ENCODE measurements around the gene ZNF296. TPM values are rescaled to one million over a fixed set of nuclear protein-coding genes. Genes with fewer than 3 reads are reported as not detected.

The ZNF296 gene
- total RNA-seq, 3 donors from 2014 or later, result 0.98 to 1.9 (median 1.3) TPM

GRCh38 chr19:45094137-45094536 lies 17.9 kb upstream of the ZNF296 start:
- TF ChIP-seq POLR2AphosphoS5 (IDR thresholded peaks at IDR 0.05) (no peak), CTCF (IDR thresholded peaks at IDR 0.05) (no peak), POLR2A (IDR thresholded peaks at IDR 0.05) (no peak)
- Histone ChIP-seq H3K4me1 (peaks cover 21 to 42% of the 10 kb centered on the region in 2 donors), H3K36me3 (no peaks in the 10 kb centered on the region), H3K4me3 (peak overlapping the region; percentile 91 to 99 (median 96)), H3K27me3 (no peaks in the 10 kb centered on the region), H3K9me3 (no peaks in the 10 kb centered on the region), H3K27ac (no peak overlapping the region)
- intact Hi-C loops (cut with DNase I; ENCODE audit: low total_unique reads), result no loop called here
- DNase-seq (ENCODE audit: low spot score in 2 of 2), result no peak

- Histone ChIP-seq H3K27me3 (no peaks in the 10 kb centered on the region), H3K36me3 (no peaks in the 10 kb centered on the region), H3K4me1 (peaks cover 11 to 32% of the 10 kb centered on the region in 2 donors), H3K27ac (peak within 1 kb of the TSS; percentile 90 to 91), H3K4me3 (peak within 1 kb of the TSS; percentile 91 to 99 (median 96)), H3K9me3 (no peaks in the 10 kb centered on the region)
- TF ChIP-seq CTCF (IDR thresholded peaks at IDR 0.05), result peak in 1 of 3 donors; percentile 12
- peak; percentile 60 to 80 (median 64) for TF ChIP-seq POLR2AphosphoS5 (IDR thresholded peaks at IDR 0.05)
- peak; percentile 14 for TF ChIP-seq POLR2A (IDR thresholded peaks at IDR 0.05)
- intact Hi-C loops (cut with DNase I; ENCODE audit: low total_unique reads), result no loop called here
- DNase-seq (ENCODE audit: low spot score in 2 of 2), result peak; percentile 90 to 91
Observed at GRCh38 chr19:45092747-45093678, 16.7 kb upstream of the ZNF296 start, which contains the start of gene PPP1R37. TSS of gene PPP1R37 (plus strand) at chr19:45093179. CDS start at chr19:45093326, 147 bp downstream.

GRCh38 chr19:45091031-45091923 lies 15.0 kb upstream of the ZNF296 start:
- no peaks in the 10 kb centered on the region for H3K27me3 ChIP-seq
- peaks cover 5 to 21% of the 10 kb centered on the region in 2 donors for H3K4me1 ChIP-seq

GRCh38 chr19:45090606-45091005 lies 14.3 kb upstream of the ZNF296 start:
- intact Hi-C loops (cut with DNase I; ENCODE audit: low total_unique reads), result no loop called here

More at GRCh38 chr19:45091031-45091923, 15.0 kb upstream of the ZNF296 start:
- peak overlapping the region; percentile 90 to 91 for H3K27ac ChIP-seq
- H3K9me3 ChIP-seq, result no peaks in the 10 kb centered on the region
- intact Hi-C loops (cut with DNase I; ENCODE audit: low total_unique reads), result no loop called here
- no peaks in the 10 kb centered on the region for H3K36me3 ChIP-seq
- H3K4me3 ChIP-seq, result peak overlapping the region; percentile 91 to 99 (median 96)
- peak; percentile 97 to 99 for DNase-seq (ENCODE audit: low spot score in 2 of 2)
- TF ChIP-seq CTCF (IDR thresholded peaks at IDR 0.05) (no peak), POLR2AphosphoS5 (IDR thresholded peaks at IDR 0.05) (peak; percentile 71 to 72 (median 71)), POLR2A (IDR thresholded peaks at IDR 0.05) (no peak)

More at GRCh38 chr19:45090606-45091005, 14.3 kb upstream of the ZNF296 start:
- H3K4me1 ChIP-seq, result peaks cover 5 to 16% of the 10 kb centered on the region in 2 donors
- no peaks in the 10 kb centered on the region for H3K36me3 ChIP-seq
- H3K27me3 ChIP-seq, result no peaks in the 10 kb centered on the region
- DNase-seq (ENCODE audit: low spot score in 2 of 2), result no peak
- H3K27ac ChIP-seq, result peak overlapping the region; percentile 79 to 91
- no peaks in the 10 kb centered on the region for H3K9me3 ChIP-seq
- H3K4me3 ChIP-seq, result peak overlapping the region in 2 of 3 donors; percentile 91 to 99
- TF ChIP-seq POLR2AphosphoS5 (IDR thresholded peaks at IDR 0.05), result no peak
- TF ChIP-seq POLR2A (IDR thresholded peaks at IDR 0.05), result no peak
- TF ChIP-seq CTCF (IDR thresholded peaks at IDR 0.05), result no peak

All from breast epithelium (tissue), 4 donors.